ENCODE results near the gene CRABP2.

CRABP2 gene

DNA sequence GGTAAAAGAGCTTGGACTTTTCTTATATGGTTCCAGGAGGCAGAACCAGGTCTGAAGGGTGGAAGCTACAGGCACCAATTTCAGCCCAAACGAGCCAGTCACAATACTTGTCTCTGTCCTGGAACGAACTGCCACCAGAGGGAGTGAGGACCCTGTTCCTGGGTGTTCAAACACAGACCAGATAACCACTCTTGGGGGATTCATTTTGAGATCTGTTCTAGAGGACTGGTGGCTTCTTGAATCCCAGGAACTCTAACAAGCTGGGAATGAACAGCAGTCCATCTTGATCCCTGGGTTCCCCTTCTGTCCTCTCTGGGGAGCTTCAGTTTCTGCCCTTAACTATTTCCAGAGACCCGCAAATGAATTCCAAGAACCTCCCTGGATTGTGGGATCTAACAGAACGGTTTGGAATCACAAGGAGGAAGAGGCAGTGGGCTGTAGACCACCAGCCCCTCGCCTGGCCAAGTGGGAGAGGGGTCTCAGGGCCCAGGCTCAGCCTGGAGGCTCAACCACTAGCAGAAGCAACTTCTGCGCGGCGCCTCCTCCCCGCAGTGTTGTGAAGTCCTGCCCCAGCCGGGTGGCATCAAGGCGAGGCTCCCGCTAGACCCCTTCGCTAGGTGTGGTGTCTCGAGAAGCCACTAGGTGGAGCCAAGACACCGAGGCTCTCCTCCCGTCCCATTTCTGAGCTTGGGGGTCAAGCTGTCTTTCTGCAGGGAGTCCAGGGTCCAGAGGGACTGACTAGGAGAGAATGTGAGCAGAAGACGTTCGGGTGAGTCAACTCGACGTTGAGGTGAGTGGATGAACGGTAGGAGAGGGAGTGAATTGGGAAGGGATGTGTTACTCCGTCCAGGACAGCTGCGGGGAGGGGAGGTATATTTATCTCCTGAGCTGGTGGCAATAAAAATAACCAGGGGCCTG is 16.1 kb downstream of the CRABP2 start:
- peak; percentile 87 for DNase-seq

DNA sequence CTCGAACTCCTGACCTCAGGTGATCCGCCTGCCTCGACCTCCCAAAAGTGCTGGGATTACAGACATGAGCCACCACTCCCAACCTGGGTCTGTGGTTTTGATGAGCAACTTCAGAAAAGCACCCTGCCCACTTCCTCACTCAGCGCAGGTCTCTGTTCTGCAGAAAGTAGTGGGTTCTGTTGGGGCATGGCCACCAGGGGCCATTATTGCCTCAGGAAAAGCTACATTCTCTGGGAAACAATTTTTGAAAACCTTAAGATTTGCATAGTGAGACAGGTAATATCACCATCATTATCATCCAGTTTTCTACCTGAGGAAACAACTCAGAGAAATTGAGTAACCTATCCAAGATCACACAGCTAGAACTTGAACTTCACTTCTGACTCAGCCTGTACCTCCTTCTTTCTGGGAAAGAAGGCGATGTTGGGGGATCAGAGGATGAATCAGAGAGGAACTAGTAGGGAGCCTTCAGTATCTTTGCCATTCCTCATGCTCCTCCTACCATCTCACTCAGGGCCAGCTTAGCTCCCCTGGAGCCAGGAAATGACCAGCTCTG is 21.1 kb downstream of the CRABP2 start:
- DNase-seq = no peak

DNA sequence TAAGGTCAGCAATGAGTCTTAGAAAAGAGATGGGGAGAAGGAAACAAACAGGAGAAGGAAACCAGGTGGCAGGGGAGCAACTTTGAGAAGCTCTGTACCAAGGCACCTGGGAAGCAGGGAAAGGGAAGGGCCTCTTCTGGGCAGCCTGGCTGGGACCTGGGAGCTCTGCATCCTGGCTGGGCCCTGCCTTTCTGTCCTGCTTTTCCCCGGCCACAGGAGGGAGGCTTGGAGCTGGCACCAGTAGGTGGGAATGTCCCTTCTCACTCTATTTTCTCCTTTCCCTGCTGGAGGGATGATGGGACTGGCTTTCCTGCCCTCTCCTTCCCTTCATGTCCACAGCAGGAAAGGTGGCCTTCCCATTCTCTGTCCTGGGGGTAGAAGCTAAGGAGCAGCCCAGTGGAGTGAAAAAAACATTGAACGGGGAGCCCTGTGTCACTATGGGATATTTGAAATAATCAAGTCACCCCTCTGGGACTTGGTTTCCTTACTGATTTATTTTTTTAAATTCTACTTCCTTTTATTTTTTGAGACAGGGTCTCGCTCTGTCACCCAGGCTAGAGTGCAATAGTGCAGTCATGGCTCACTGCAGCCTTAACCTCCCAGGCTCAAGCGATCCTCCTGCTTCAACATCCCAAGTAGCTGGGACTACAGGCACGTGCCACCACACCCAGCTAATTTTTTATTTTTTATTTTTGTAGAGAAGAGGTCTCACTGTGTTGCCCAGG is 23.1 kb downstream of the CRABP2 start:
- no peak for DNase-seq

DNA sequence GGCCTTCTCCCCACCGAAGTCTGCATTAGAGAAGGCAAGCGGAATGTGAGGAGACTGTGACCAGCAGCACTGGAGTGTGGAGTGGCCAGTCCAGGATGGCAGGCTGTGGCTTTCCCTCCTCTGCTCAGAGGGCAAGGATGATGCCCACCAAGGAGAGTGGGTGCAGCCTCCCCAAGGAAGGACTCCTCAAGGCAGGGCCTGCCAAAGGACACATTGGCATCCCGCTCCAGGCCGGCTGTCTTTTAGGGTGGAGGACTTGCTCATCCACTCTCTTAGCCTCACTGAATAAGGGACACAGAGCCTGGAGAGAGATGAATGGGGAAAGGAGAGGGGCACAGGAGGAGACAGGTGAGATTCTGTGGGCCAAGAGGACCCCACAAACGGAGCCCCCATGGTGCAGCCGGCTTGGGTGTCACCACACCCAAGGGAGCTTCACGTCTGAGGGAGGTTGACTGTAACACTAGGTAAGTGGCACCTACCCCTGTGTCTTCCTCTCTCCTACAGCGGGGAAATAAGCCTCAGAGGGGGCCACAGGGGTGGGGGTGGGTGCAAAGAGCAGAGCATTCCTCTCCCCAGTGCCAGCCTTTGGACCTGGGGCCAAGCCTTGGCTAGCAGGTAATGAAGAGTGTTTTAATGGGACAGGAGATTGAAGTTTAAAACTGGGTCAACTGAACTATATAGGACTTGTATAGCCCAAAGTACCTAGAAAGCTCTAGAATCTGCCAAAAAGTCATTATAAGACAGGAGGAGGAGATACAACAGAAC is 24.0 kb downstream of the CRABP2 start:
- DNase-seq = no peak

DNA sequence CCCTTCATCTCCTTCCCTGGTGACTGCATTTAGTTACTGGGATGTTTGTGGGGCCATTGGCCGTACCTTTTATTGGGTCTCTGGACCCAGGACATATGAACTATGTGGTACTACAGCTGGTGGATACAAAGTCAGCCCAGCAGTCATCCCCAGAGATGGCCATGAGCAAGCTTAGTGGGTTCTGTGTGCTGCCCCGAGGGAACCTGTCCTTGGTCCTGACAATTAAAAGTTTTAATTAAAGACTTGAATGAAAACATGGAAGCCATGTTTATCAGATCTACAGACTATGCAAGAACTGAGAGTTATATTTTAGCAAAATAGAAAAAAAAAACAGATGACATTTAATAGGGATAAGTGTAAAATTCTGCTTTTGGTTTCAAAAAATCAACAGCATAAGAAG is 25.3 kb downstream of the CRABP2 start:
- no peak for DNase-seq

DNA sequence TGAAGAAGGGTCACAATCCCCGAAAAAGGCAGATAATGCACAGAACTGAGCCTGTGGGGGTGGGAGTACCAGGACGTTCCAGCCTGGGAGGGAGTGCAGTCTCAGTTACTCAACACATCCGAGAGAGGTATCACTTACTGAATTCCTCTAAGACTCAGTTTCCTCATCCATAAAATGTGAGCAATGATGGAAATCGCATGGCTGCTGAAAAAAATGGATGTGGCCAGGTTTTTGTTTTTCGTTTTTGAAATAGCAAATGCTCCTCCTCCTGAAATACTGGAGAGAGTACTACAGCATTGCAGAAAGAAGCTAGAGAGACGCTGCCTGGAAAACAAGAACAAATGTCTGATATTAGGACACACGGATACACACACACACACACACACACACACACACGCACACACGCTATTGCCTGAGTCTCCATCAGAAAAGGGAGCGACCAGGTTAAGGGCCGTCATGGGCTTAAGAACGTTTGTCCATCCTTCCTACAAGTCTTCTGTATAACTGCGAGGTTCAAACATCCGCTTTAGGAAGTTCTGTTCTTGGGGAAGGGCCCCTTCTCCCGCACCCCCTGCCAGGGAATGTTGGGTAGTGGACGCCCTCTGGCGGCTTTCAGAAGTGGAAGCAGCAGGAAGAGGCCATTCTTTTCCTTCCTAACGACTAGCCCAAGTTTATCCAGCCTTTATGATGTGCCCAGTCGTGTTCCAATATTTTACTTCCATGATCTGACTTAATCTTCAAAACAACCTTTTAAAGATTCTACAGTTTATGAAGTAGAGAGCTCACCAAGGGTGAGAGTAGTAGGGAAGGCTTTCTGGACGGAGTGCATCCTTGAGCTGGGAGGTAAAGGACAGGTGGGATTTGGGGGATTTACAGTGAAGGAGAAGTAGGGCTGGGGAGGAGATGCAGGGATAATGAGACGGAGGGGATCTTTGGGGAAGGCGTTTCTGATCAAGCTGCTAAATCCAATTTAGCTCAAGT is 27.5 kb downstream of the CRABP2 start:
- peak; percentile 93 for DNase-seq

DNA sequence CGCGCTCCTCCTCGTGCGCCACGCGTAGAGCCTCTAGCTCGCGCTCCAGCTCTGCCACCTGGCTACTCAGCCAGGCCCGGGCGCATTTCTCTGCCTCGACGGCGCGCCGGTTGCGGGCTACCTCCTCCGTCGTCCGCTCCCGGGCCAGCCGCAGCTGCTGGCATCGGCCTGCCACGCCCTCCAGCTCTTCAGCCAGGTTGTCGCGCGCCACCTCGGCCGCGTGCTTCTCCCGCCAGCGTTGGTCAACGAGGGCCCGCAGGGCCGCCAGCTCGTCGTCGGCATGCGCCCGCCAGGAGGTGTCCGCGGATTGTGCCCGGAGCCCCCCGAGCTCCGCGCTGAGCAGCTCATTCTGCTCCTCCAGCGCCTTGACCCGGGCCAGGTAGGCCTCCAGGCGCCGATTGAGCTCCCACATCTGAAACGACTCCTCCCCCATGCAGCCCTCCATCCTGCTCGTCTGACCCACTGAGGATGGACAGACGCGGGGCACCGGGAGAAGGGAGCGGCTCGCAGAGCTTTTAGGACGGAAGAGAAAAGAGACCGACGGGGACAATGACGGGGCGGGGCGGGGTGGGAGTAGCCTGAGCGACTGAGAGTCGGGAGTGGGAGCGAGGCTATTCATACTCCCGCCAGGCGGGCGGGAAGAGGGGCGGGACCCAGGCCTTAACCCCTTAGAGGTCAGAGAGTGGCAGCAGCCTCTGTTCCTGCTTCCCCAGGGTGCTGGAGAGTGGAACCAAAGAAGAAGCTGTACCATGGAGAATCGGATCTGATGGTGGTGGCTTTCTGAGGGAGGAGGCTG is 28.4 kb downstream of the CRABP2 start, which contains the start of gene NES:
TSS of gene NES (minus strand) at position 588 of the 796 bp plus-strand sequence. CDS start at position 445, 143 bp downstream.
- DNase-seq = peak; percentile 22

DNA sequence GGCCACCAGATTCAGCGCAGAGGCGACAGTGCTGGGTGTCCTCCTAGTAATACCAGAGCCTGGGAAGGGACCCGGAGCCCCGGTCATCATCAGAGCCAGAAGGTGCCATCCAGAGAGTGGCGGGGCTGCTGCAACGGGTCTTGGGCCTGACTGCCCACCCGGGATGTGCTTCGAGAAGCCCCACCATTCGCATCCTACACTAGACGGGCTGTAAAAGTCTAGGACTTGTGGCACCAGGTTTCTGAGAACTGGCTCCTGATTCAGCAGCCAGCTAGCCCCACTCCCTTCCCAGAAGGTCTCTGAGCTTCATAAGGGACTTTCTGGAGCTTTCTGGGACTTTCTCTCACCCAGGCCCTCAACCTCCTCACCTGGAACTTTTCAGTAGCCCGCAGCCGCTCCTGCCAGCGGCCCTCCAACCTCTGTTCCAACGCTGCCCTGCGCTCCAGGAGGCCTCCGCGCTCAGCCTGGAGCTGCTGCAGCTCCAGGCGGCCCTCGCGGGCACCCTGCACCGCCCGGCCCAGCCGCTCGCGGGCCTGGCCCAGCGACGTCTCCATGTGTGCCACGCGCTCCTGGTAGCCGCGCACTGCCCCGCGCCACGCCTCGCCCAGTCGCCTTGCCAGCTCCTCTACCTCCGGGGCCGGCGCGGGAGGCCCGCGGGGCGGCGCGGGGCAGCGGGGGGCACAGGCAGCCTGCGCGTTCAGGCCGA is 29.1 kb downstream of the CRABP2 start:
- no peak for DNase-seq

DNA sequence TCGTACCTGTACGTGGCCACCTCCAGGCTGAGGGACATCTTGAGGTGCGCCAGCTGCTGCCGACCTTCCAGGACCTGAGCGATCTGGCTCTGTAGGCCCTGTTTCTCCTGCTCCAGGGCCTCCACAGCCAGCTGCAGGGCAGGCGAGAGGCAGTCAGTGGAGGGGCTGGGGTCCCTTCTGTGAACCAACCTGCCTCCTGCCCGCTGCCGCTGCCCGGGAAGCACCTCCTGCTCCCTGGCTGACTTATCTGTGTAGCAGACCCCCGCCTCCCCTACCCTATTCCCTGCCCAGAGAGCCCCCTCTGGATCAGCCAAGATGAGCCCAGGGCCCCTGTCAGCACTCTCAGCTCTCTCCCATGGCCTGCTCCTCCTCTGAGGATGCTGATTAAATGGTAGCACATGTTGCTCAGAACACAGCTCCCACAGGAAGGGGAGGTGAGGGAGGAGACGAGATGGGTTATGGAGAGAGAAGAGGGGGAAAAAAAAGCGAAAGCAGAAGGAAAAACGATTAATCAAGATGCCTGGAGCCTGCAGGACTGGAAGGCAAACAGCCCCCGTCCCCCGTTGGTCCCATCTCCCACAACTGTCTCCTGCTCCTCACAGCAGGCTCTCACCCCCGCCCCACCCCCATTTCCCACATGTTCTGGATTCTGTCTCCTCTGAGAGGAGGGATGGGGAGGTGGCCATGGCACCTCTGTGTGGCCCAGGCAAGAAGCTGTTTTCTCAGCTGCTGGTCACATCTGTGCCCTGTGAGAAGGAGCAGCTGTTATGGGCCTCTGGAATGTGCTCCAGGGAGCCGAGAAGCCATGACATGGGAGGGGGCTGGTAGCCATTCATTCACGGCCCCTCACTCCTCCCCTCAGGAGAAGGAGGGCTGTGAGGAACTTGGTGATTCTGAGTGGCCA is 29.9 kb downstream of the CRABP2 start:
- peak; percentile 56 for DNase-seq

DNA sequence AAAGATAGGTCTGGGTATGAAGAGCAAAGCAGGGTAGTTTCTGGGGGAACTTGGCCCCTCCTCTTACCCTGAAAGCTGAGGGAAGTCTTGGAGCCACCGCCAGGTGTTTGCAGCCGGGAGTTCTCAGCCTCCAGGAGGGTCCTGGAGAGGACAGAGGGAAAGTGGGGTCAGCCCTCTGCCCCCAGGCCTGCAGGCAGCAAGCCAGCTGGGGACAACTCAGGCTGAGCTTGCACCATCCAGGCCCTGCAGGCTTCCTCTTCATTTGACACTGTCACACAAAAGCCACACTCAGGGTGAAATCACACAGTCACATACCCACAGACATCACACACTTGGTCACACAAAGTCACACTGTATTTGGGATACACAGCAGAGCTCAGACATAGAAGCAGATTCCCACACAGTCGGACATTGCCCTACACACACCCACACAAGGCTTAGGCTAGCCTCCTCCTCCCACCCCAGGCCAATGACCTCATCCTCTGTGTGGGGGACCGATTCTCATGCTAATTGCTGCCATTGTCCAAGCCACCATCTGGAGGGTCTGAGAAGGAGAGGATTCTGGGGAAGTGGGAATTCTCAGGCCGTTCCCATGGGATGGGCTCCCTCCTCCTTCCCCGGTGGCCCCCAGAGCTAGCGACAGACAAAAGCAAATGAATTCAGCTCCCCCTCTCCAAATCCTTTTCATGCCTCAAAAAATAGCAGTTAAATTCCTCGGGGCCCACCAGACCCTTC is 31.8 kb downstream of the CRABP2 start:
- DNase-seq = no peak

DNA sequence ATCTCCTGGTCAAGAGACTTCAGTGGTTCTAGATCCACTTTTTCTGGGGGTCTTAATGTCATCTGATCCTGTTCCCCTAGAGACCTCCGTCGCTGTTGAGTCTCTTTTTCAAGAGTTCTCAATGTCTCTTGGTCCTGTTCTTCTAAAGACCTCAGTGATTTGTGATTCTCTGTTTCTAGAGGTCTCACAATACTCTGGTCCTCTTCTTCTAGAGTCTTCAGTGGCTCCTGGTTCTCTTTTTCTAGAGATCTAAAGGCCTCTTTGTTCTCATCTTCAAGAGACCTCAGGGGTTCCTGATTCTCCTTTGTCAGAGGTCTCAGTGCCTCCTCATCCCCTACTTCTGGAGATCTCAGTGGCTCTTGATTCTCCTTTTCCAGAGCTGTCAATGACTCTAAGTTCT is 33.6 kb downstream of the CRABP2 start:
- DNase-seq = no peak

DNA sequence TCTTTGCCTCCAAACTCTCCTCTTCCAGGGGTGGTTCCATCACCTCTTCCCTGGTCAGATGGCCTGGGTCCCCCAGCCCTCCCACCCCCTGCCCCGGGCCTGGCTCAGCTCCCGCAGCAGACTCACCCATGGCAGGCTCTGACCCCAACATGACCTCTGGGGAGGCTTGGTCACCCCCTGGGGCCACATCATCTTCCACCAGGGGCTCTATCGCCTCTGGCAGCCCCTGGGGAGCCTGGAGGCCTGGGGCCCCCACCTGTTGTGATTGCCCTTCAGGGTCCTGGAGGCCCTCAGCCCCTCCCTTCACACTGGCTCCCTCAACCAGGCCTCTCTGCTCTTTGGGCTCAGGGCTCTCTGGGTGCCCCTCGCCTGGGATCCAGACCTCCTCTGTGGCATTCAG is 34.6 kb downstream of the CRABP2 start:
- DNase-seq = no peak

DNA sequence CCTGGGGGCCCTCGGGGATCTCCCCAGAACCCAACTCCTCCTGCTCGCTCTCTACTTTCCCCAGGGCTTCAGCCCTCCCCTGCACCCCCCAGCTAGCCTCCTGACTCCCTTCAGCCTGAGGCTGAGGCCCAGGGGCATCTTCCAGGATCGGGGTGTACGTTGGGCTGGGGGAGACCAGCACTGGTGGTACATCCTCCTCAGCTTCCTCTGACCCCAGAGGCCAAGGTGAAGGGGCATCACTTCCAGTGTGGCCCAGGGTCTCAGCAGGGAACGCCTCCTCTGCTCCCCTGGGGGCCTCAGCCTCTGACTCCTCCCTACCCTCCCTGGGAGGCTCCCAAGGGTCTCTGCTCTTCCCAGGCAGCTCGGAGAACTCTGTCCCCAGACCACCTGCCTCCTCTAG is 35.0 kb downstream of the CRABP2 start:
- no peak for DNase-seq

DNA sequence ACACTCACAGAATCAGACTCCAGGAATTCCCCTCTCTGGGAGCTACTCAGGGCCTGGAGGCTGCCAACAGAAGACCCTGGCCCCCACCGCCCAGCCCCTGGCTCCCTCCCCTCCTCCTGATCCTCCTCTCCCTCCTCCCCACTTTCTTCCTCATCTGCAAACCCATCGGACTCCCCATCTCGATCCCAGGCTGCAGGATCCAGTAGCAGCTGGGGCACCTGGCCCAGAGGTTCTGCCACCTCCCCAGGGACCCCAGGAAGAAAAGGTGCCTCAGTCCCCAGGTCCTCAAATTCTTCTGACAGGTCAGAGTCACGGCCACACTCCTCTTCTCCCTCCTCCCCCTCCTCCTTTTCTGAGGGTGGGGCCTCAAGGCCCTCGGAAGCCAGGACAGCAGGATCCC is 35.6 kb downstream of the CRABP2 start:
- no peak for DNase-seq

DNA sequence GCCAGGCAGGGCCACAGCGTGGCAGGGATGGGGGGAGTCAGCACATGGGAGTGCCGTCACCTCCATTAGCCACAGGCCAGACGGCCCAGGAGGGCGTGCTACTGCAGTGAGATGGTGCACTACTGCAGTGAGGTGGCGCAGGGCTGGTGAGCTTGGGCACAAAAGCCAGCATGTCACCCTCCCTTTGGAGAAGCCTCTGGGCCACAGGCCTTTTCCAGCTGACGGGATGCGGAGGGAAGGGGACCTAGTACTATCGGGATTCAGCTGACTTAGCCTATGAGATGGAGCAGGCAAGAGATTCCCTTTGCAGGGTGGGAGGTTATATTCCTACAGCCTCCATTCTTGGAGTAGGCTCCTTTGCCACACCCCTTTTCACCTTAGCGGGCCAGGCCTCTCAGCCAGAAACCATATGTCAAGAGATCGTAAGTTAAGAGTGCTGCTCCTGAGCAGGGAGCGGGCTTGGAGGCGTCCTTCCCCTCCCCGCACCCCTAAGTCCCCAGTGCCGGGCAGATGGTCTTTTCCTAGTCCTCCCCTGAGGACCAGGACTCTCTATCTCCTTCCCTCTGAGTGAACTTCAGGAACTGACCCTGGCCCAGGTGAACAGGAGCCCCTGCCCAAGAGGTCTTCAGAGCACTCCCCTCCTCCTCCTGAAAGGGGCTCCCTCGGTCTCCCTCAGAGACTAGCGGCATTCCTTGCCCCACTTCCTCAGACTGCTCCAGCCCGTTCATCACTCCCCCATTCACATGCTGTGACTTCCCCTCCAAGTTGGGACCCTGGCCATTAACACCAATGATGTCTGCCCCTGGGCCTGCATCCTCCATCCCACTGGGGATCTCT is 36.4 kb downstream of the CRABP2 start:
- no peak for DNase-seq

DNA sequence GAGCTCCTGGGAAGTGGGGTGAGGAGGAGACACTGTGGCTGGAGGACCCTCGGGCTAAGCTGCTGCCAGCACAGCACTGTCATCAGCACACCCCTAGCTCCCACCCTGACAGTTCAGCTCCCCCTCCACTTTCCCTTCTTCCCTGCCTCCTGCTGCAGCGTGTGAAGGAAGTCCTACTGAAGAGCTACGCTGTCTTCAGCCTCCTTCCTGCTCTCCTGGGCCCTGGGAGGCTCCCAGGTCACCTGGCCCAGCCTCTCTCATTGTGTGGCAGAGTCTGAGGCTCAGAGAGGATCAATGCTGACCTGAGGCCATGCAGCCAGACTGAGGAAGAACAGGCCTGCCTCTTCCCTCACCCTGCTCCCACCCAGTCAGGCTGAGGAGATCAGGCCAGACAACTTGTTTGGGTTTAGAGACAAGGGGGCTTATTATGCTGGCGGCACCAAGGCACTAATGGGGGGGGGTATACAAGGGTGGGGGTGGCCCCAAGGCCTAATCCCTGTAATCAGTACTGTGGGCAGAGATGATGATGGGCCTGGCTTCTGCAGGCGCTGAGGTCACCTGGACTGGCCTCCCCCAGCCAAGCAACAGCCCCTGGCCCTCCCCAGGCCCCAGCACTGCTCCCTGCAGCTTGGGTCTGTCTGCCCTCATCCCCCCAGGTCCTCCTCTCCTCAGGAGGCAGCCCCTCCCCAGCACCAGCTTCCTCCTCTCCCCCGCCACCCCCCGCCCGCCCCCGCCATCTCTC is 37.2 kb downstream of the CRABP2 start:
- DNase-seq = no peak

DNA sequence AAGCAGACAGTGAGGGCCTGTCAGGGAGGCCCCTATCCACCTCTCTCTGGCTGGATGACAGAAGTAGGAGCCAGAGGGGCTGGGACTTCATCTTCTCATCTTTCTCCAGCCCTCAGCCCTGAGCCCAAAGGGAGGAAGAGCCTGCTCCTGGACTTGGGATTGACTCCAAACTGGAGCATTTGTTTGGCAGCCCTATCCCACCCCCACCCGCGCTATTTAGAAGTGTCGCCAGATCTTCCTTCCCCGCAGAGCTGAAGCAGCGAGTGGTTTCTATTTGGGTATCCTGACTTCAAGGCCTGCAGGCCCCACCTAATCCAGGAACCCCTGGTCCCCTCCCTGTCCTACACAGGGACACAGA is 37.8 kb downstream of the CRABP2 start:
- DNase-seq = no peak
